Neural progenitor cell (in vitro differentiated cells): Measurements from ENCODE around the gene S100A6. TPM values are rescaled to one million over a fixed set of nuclear protein-coding genes. Genes with fewer than 3 reads are reported as not detected.

Experiments used
- DNase-seq: peaks from one replicate; pipeline ENCODE4 v3.0.0-alpha.2; 2016; ENCODE audit warnings: low spot score
- H2AFZ ChIP-seq: fragments of 200-600 bp; sonication (generic); replicated peaks from 2 replicates; pipeline ENCODE4 v1.6.1; 2016; ENCODE audit warnings: antibody characterized with exemption
- H3F3A ChIP-seq: fragments of 200-600 bp; sonication (generic); 2 replicates; pipeline ENCODE4 v1.6.1; 2016; ENCODE audit warnings: antibody characterized with exemption, low read depth
- H3K27ac ChIP-seq: fragments of 200-600 bp; sonication (generic); 2 replicates; pipeline ENCODE4 v1.5.1; 2016; ENCODE audit warnings: mild to moderate bottlenecking
- H3K27me3 ChIP-seq: fragments of 200-600 bp; sonication (generic); 2 replicates; pipeline ENCODE4 v1.6.1; 2016; ENCODE audit warnings: mild to moderate bottlenecking, moderate library complexity
- H3K36me3 ChIP-seq: fragments of 200-600 bp; sonication (generic); 2 replicates; pipeline ENCODE4 v1.5.1; 2016
- H3K4me1 ChIP-seq: fragments of 200-600 bp; sonication (generic); 2 replicates; pipeline ENCODE4 v1.6.1; 2016; ENCODE audit warnings: mixed run types
- H3K4me2 ChIP-seq: fragments of 200-600 bp; sonication (generic); 2 replicates; pipeline ENCODE4 v1.6.1; 2016
- H3K4me3 ChIP-seq: fragments of 200-600 bp; sonication (generic); 2 replicates; pipeline ENCODE4 v1.5.1; 2016
- H3K79me2 ChIP-seq: fragments of 200-600 bp; sonication (generic); 2 replicates; pipeline ENCODE4 v1.6.1; 2016; ENCODE audit warnings: low read depth
- H3K9ac ChIP-seq: fragments of 200-600 bp; sonication (generic); 2 replicates; pipeline ENCODE4 v1.6.1; 2016
- H3K9me3 ChIP-seq: fragments of 200-600 bp; sonication (generic); 2 replicates; pipeline ENCODE4 v1.5.1; 2016; ENCODE audit warnings: low read depth
- H4K20me1 ChIP-seq: fragments of 200-600 bp; sonication (generic); 2 replicates; pipeline ENCODE4 v1.6.1; 2016; ENCODE audit warnings: low read depth
- H3K27ac Mint-ChIP-seq: 3 replicates; pipeline ENCODE4 v1.8.0; 2021; ENCODE audit warnings: mixed read lengths
- H3K27me3 Mint-ChIP-seq: 2 replicates; pipeline ENCODE4 v1.8.0; 2022; ENCODE audit warnings: low read depth, mild to moderate bottlenecking, inconsistent platforms, moderate library complexity, mixed read lengths; ENCODE audit not compliant: insufficient read depth
- H3K36me3 Mint-ChIP-seq: 3 replicates; pipeline ENCODE4 v1.8.0; 2021; ENCODE audit warnings: mixed read lengths
- H3K4me1 Mint-ChIP-seq: 3 replicates; pipeline ENCODE4 v1.8.0; 2021; ENCODE audit warnings: mixed read lengths
- H3K4me3 Mint-ChIP-seq: 3 replicates; pipeline ENCODE4 v1.8.0; 2021; ENCODE audit warnings: mild to moderate bottlenecking, moderate library complexity, mixed read lengths
- H3K9me3 Mint-ChIP-seq: 3 replicates; pipeline ENCODE4 v1.8.0; 2020; ENCODE audit warnings: mixed read lengths
- CTCF ChIP-seq: fragments of 200-600 bp; sonication (generic); IDR thresholded peaks from 2 replicates; pipeline ENCODE4 v1.5.1; 2017; ENCODE audit warnings: antibody characterized with exemption, mild to moderate bottlenecking
- EZH2 ChIP-seq: fragments of 200-600 bp; sonication (generic); IDR thresholded peaks from 2 replicates; pipeline ENCODE4 v1.6.1; 2017; ENCODE audit warnings: antibody characterized with exemption, mild to moderate bottlenecking, moderate library complexity
- EZH2phosphoT487 ChIP-seq: fragments of 200-600 bp; sonication (generic); IDR thresholded peaks from 2 replicates; pipeline ENCODE4 v1.6.1; 2017; ENCODE audit warnings: antibody characterized with exemption
- total RNA-seq: library from RNA; depleted of rRNA; stranded (reverse); fragments of >200 nt; gene quantifications from 2 replicates; pipeline ENCODE4 v1.2.3, GENCODE V29; 2015; ENCODE audit warnings: low replicate concordance

The S100A6 gene
- total RNA-seq, 1 donor from 2014 or later, result not detected

DNA sequence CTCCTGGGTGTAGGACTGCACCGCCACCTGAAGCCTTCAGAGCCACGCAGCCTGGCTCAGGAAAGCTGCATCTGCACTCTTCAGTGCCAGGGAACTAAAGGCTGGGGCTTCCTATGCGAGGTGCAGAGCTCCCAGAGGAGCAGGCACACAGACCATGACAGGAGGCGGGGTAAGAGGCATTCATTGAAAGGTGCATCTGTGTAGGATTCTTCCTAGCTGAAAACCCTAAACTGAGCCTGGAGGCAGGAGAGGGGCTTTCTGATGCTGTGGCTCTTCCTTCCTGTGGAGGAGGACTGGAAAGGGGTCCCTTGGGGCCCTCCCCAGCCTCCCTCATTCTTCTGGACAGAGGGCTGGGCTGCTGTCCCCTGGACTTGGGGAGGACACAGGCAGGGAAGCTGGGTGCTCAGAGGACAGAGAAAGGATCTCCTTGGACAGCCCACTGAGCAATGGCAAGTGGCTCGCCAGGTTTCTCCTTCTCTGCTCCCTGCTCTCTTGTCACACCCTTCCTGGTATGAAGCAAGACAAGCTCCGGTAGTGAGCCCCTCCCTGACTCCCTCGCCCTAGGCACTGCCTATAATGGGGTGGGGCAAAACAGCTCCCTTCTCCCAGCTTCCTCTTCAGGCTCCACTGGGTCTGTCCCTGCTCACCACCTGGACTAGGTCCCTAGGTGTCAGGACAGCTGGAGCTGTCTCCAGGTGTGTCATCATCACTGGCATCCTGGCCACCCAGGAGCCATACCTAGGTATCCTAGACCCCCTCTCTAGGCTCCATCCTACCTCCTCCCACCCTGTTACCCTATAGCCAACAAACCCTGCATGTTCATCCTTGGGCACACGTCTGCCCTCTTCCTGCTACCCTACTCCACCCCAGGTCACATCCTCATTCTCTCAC is 20.0 kb downstream of the S100A6 start:
- no peaks in the 10 kb centered on the region for H3K9me3 Mint-ChIP-seq
- H3K27me3 Mint-ChIP-seq, result no peaks in the 10 kb centered on the region
- DNase-seq, result no peak

DNA sequence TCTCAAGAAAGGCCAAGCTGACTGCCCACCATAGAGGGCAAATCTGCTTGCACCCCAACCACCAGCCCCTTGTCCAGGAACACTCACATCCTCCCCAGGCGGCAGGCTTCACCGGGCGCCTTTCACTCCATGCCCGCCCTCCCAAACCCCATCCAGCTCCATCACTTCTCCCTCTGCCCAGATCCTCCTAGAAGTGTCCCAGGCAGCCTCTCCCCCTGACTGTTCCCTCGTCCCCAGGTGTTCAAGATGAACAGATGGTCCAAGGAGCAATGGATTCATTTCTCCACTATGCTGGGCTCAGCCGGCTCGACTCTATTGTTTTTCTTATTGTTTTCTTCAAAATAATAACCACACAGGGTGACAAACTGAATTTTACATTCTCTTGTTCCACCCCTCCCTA is 22.1 kb downstream of the S100A6 start:
- H3K4me2 ChIP-seq, result no peak overlapping the region
- H3K4me1 ChIP-seq, result no peaks in the 10 kb centered on the region
- no peaks in the 10 kb centered on the region for H3K79me2 ChIP-seq
- no peak for DNase-seq
- H3K4me3 Mint-ChIP-seq, result no peak overlapping the region
- peaks cover 6% of the 10 kb centered on the region for H3K27me3 ChIP-seq
- no peak overlapping the region for H3K27ac ChIP-seq
- H3K36me3 ChIP-seq, result no peaks in the 10 kb centered on the region
- peaks cover 3% of the 10 kb centered on the region for H3F3A ChIP-seq
- no peak overlapping the region for H2AFZ ChIP-seq
- TF ChIP-seq EZH2 (no peak), EZH2phosphoT487 (no peak), CTCF (no peak)
- no peak overlapping the region for H3K4me3 ChIP-seq
- H3K9ac ChIP-seq, result no peak overlapping the region
- H3K9me3 Mint-ChIP-seq, result no peaks in the 10 kb centered on the region
- no peaks in the 10 kb centered on the region for H3K9me3 ChIP-seq
- peaks cover 5% of the 10 kb centered on the region for H3K4me1 Mint-ChIP-seq
- H3K27ac Mint-ChIP-seq, result no peak overlapping the region
- no peaks in the 10 kb centered on the region for H3K27me3 Mint-ChIP-seq
- no peaks in the 10 kb centered on the region for H4K20me1 ChIP-seq
- H3K36me3 Mint-ChIP-seq, result no peaks in the 10 kb centered on the region

More for the DNA sequence above, 20.0 kb downstream of the S100A6 start:
- Histone ChIP-seq H2AFZ (no peak overlapping the region), H3K36me3 (no peaks in the 10 kb centered on the region), H4K20me1 (no peaks in the 10 kb centered on the region), H3K27ac (no peak overlapping the region), H3K4me2 (no peak overlapping the region), H3F3A (peaks cover under 1% of the 10 kb centered on the region), H3K79me2 (no peaks in the 10 kb centered on the region), H3K4me1 (no peaks in the 10 kb centered on the region), H3K27me3 (peaks cover 6% of the 10 kb centered on the region), H3K4me3 (no peak overlapping the region), H3K9ac (no peak overlapping the region), H3K9me3 (no peaks in the 10 kb centered on the region)
- TF ChIP-seq EZH2 (no peak), EZH2phosphoT487 (no peak)
- Mint-ChIP-seq H3K27ac (no peak overlapping the region), H3K36me3 (no peaks in the 10 kb centered on the region), H3K4me1 (peaks cover 5% of the 10 kb centered on the region), H3K4me3 (no peak overlapping the region)

DNA sequence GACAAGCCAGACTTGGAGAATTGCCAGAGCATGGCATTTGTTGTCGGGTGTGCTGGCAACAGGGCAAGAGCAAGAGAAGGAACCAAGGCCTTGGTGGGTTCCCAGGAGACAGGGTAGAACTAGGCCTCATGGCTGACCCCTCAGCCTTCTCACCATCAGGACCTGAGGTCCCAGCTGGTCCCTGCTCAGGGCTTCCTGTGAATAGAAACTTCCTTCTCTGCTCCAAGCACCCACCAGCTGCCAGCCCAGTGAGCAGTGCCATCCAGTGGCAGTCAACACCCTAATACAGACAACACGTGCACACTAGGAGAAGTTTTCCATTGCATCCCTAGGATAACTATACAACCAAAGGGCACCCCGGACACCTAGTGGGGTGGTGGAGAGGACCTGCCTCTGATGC is 22.8 kb downstream of the S100A6 start:
- Histone ChIP-seq H3K27ac (no peak overlapping the region), H3K36me3 (no peaks in the 10 kb centered on the region), H3K9me3 (no peaks in the 10 kb centered on the region), H3K79me2 (no peaks in the 10 kb centered on the region), H3F3A (peaks cover 3% of the 10 kb centered on the region), H2AFZ (no peak overlapping the region), H3K27me3 (peaks cover 6% of the 10 kb centered on the region), H3K4me2 (no peak overlapping the region), H3K4me1 (no peaks in the 10 kb centered on the region), H3K4me3 (no peak overlapping the region), H4K20me1 (no peaks in the 10 kb centered on the region), H3K9ac (no peak overlapping the region)
- no peak overlapping the region for H3K4me3 Mint-ChIP-seq
- no peaks in the 10 kb centered on the region for H3K27me3 Mint-ChIP-seq
- DNase-seq, result no peak
- no peaks in the 10 kb centered on the region for H3K9me3 Mint-ChIP-seq
- H3K4me1 Mint-ChIP-seq, result peaks cover 5% of the 10 kb centered on the region
- TF ChIP-seq EZH2phosphoT487 (no peak), EZH2 (no peak), CTCF (peak; percentile 5)
- no peak overlapping the region for H3K27ac Mint-ChIP-seq
- H3K36me3 Mint-ChIP-seq, result no peaks in the 10 kb centered on the region

GRCh38 chr1:153510984-153511410 is 24.8 kb downstream of the S100A6 start:
- Histone ChIP-seq H3K4me2 (no peak overlapping the region), H3K4me3 (no peak overlapping the region), H3F3A (peaks cover 3% of the 10 kb centered on the region), H3K27me3 (peaks cover 6% of the 10 kb centered on the region), H3K79me2 (no peaks in the 10 kb centered on the region), H3K27ac (no peak overlapping the region), H4K20me1 (no peaks in the 10 kb centered on the region), H3K36me3 (no peaks in the 10 kb centered on the region), H3K9me3 (no peaks in the 10 kb centered on the region), H3K9ac (no peak overlapping the region), H3K4me1 (no peaks in the 10 kb centered on the region), H2AFZ (peak overlapping the region; percentile 85)
- TF ChIP-seq CTCF (peak; percentile 96), EZH2 (no peak), EZH2phosphoT487 (no peak)
- DNase-seq, result peak; percentile 92
- H3K36me3 Mint-ChIP-seq, result no peaks in the 10 kb centered on the region
- no peak overlapping the region for H3K4me3 Mint-ChIP-seq
- no peaks in the 10 kb centered on the region for H3K9me3 Mint-ChIP-seq
- peaks cover 10% of the 10 kb centered on the region for H3K4me1 Mint-ChIP-seq
- no peak overlapping the region for H3K27ac Mint-ChIP-seq
- H3K27me3 Mint-ChIP-seq, result peaks cover 3% of the 10 kb centered on the region
